Mucosa of gallbladder (tissue), 1 donor: ENCODE data around the gene MECP2. TPM values are rescaled to one million over a fixed set of nuclear protein-coding genes. Genes with fewer than 3 reads are reported as not detected.

Experiments
- DNase-seq: peaks from one replicate; pipeline ENCODE4 v3.0.0-alpha.2; 2020; ENCODE audit warnings: low spot score
- total RNA-seq: library from RNA; stranded (reverse); gene quantifications from one replicate; pipeline ENCODE4 v1.2.1, GENCODE V29; 2021
- donor health status: DM: no; HTN: no; CAD: no.

The MECP2 gene
- total RNA-seq, 1 donor from 2014 or later: 64.9 TPM

DNA sequence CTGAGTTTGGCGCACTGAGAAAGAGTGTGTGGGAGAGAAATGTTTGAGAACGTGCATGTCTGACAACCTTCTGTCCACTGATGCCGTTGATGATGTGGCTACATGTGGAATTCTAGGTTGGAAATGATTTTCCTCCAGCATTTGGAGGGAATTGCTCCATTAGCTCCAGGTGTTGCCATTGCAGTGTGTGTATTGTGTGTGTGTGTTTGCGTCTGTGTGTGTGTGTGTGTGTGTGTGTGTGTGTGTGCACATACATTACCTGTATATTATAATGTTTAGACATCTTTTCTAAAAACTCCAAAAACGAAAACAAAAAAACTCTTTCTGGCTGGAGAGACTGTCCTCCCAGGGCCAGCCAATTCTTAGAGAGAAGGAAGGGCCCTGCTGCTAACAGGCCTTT is 18.2 kb upstream of the MECP2 start:
- no peak for DNase-seq

DNA sequence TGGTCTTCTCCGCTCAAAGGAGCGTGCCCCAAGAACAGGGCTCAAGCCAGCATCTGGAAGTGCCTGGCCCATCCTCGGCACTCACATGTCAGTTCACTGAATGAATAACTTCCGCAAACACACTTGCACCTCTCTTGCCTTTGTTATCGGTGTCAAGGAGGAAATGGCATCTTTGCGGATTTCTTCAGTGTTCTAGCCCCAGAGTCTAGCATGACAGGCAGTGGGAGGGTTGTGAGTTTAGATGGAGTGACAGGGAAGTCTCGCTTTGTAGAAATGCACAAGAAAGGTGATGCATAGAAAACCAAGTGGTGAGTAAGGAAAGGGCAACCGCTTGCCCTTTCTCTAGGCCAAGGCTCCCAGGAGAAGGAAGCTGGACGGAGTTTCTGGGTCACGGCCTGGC is 17.6 kb upstream of the MECP2 start:
- no peak for DNase-seq

DNA sequence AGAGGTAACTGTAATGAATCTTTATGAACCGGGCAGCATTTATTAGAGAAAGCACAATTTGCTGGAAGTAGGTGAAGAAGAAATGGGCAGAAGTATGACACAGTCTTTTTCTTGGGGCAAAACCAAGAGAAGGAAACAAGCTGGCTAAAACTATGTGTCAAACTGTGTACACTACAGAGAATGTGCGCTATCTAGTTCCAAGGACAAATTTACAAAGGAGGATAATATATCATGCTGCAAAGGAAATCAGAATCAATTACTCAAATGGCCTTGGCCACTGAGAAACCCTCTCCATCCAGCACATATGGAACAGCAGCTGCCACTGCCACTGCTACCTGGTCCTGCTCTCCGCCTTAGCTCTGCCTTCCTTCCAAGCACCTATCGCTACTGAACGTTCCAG is 17.1 kb upstream of the MECP2 start:
- DNase-seq: no peak

DNA sequence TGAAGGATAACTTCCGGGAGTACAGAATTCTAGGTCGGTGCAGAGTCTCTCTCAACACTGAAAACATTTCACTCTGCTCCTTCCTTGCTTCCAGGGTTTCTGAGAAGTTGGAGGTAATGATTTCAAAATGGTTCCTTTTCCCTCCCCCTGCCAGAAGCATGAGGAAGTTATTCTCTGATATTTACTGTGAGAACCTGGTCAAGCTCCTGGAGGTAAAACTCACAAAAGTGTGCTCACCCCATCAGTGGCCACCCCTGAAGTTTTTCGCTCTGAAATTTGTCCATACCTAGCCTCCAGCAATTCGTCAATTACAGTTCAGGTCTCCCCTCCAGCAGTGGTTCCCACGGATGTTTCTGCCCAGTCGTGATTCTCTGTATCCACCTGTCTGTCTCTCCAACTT is 16.2 kb upstream of the MECP2 start:
- DNase-seq: no peak

DNA sequence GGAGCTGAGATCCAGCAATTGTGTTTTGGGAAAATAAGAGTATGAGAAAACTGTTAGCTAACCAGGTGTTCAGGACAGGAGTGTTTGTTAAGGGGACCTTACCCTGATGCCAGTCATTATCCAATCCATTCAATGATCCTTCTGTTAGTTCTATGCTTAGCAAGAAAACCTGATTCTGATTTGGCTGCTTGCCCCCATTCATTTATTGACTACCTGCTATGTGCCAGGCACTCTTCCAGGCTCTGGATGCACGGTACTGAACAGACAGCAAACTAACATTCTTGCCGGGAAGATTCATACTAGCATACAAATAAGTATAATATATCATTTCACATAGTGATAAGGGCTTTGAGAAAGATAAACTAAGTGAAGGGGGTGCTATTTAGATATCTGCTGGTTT is 1.0 kb upstream of the MECP2 start:
- DNase-seq: peak; percentile 28

DNA sequence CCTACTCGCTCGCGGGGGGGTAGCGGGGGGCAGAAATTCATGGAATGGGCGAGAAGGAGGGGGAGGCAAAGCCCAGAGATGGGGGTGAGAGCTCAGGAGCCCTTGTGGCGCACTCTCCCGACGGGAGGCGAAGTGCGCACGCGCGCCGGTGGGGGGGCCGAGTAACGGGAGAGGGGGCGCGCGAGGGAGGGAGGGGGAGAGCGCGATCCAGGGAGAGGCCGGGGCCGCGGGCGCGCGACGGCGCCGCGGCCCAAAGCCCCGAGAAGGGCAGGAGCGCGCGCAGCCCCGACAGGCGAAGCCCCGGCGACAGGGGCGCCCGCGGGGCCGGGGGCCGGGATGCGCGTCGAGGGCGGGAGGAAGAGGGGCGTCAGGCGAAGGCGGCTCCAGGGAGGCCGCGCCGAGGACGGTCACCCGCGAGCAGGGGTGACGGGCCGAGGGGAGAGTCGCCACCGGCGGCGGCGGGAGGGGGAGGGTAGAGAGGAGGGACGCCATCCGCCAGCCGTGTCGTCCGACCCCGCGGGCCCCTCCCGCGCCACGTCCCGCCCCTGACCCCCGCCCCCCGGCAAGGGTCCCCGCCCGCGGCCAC is 421 bp downstream of the MECP2 start:
- DNase-seq: peak; percentile 59

DNA sequence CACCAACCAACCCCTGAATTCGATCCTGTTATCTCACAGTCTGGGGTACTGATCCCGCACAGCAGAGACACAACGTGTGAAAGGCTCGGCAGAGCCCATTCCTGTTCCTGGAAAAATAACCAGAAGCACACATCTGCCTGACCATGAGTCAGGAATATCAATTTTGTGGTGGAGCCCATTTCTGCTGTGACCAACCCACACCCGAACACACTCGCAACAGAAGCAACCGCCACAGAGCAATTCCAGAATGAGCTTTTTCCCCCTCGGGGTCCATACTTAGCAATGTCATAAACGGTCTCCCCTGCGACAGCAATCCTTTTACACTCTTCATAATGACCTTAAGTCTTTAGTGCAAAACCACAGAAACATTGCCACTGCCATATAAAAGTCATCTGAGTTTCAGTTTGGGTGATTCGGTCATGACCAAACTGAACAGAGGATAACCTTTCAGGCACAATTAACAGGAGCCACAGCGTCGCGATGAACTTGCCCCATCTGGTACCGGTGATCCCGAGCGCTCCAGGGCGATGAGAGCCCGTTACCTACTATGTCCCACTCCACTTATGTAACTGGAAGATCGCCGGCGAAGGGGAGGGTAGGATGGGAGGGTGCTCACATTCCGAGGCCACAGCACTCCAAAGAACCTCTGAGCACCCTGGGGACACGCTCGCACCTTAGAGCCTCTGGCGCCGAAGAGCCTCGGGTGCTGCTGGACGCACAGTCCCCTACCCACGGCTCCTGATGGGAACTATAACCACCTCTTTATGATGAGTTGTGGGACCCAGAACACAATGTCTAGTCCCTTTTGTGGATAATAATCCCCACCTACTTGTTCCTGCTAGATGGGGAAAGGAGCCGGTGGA is 1.1 kb downstream of the MECP2 start:
- no peak for DNase-seq

DNA sequence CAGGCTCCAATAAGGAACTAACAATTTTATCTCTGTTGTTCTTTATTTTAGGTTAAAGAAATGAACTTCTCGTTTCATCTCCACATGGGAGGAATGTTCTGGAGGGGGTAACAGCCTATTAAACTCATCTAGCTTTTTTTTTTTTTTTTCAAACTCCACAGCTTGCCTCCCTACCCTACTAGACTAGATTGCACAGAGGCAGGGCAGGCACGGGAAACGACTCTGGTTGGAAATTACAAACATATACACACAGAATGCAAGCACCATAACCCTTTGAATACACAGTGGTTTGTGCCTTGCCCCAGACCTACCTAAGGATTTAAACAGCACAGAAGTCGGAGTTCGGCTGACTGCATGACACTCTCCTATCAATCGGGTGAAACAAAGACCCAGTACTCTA is 2.7 kb downstream of the MECP2 start:
- no peak for DNase-seq

DNA sequence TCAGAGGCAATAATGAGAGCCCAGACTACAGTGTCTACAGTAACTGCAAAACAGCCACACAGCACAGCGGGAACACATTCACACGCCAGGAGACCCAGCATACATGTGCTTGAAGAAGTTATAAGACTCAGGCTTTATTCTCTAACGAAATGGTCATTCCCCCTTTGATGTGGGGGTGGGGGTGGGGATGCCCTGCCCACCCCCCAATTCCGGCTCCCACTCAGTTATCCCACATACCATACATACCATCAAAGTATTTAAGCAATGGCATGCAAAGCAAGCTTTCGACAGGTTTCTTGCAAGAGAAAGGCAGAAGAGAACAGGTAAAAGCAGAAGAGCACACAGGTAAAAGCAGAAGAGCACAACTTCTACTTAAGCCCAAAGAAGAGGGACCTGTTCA is 3.6 kb downstream of the MECP2 start:
- DNase-seq: no peak

DNA sequence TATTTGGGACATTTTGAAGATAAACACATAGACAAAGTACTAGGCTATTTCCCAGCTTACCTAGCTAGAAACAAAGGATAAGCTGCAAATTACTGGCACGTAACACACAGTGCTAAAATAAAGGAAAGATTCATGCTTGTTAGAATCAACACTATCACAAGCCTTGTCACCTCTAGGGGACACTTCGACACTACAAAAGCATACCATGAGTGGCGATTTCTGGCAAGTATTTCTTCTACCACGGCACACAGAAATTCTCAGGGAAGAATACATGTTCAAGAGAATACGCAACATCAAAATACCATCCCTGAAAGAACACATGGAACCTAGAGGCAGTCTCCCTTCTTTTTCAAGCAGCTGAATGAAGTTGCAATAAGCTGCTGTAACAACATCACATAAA is 5.1 kb downstream of the MECP2 start:
- DNase-seq: no peak

DNA sequence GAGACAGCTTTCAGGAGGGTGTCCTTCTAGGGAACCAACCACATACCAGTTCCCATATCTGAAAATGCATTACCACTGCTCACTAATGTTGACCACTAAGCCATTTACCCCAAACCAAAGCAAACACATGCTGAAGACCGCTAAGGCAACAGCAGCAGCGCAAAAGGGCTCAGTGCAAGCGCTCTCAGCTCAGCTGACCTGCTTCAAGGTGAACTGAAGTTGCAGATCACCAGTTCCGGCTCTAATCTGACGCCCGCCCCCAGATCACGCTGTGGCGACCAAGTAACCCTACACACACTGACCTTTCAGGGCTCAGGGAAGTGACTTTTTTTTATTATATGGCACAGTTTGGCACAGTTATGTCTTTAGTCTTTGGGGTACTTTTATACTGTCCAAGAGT is 5.8 kb downstream of the MECP2 start:
- no peak for DNase-seq

DNA sequence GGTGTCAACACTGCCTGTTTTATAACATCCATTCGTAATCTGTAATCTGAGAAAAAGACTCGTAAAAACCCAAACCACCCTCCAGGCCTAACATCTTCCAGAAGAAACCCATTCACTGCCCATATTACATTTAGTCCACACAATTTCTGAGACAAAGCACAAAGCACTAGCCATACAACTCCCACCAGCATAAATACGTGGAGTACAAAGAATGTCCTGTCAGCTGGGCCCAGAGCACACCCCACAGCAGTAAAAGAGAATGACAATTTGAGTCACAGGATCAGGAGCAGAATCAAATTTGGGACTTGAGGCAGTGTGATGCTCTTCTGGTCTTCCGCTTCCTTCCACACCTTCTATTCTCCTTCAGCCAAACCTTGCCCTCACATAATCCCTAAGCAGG is 6.8 kb downstream of the MECP2 start:
- no peak for DNase-seq

DNA sequence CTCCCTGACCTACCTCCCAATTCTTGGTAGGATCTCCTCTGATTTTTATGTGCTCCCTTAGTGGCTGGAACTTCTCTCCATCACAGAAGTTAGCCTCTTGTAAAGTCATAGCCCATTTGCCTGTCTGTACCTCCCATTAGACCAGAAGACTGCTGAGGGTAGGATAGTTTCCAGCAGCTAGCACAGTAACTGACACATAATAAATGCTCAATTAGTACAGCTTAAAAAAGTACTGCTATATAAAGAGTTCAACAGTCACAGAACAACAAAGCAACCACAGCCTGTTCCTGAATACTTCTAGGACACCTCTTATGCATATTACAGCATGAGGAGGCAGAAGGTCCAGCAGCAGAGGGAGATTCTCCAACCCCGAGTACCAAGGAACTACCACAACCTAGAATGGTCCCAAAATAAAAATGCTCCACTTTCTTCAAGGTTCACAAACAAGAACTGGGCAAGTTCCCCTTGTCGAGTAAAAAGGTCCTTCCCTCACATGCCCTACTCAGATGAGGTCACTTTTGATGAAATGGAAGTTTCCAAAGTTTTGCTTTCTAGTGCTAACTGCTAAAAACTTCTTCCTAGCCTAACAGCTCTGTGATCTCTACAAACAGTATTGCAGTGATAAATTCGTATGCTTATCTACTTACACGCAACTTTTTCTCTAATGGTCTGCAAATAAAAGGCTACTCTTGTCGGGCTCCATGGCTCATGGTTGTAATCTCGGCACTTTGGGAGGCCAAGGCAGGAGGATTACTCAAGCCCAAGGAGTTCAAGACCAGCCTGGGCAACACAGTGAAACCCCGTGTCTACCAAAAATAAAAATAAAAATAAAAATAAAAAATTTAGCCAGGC is 12.8 kb downstream of the MECP2 start:
- no peak for DNase-seq

DNA sequence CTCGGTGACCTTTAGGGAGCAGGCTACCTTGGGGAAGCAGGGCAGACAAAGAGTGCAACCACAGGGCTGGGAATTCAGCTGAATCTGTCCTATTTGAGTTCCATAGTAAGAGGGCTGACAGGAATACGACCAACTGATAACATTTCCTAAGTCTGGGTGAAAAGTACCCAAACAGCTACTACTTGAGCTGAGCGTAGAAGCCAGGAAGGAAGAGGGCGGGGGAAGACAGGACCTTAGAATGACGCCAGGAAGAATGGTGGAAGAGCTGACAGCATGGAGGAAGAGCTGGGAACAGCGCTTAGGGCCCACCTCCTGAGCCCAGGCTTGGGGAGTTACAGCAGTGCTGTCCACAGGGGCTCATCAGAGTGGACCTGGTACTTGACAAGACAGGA is 14.4 kb downstream of the MECP2 start:
- no peak for DNase-seq

DNA sequence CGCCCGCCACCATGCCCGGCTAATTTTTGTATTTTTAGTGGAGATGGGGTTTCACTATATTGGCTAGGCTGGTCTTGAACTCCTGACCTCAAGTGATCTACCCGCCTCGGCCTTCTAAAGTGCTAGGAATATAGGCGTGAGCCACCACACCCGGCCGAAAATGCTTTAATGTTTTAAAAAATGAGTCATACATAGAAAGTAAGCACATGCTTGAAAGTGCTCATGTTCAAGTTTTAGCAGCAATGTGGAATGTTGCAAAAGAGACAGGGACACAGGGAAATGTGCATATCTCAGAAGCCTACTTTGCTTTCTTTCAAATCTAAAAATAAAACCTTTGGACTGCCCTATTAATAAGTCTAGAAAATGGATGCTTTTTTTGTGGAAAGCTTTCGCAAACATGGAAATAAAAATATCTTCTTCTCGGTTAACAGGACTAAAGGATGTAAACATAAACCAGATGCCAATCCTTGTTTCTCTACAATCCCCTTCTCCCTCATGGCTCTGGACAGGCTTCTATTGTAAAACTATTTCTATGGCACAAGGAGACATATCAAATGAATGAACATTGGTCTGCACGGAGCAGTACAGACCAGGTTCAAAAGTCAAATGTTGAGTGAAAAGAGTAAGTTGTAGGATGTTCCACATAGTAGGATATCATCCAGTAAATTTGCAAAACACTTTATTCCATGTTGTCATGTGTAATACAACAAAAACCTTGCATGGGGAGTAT is 15.0 kb downstream of the MECP2 start:
- DNase-seq: no peak

DNA sequence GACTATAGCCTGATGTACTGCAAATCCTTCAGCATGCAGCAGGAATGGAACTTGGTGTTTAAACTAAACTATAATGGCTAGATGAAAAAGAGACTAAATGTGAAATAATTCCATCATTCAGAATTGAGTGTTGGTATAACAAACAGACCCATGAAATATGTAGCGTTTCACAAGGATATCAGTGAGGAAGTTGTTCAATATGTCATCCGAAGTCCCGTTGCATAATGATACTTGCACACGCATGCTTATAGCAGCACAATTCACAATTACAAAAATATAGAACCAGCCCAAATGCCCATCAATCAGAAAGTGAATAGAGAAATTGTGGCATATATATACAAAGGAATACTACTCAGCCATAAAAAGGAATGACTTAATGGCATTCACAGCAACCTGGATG is 20.4 kb downstream of the MECP2 start:
- no peak for DNase-seq

DNA sequence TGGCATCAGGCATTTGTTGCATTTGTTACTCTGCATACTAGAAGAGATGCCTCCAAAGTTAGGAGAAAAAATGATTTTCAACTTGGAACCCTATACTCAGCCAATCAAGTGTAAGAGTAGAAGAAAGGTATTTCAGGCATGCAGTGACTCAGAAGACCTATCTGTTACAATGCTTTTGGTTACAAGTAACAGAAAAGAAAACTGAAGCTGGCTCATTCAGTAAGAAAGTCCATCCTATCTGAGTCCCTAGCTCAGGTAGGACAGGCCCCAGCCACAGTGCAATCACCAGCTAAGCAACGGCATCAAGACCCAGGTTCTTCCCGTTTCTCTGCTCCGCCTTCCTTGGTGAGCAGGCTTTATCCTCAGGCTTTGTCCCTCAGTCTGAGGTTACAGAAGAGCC is 23.3 kb downstream of the MECP2 start:
- DNase-seq: no peak

DNA sequence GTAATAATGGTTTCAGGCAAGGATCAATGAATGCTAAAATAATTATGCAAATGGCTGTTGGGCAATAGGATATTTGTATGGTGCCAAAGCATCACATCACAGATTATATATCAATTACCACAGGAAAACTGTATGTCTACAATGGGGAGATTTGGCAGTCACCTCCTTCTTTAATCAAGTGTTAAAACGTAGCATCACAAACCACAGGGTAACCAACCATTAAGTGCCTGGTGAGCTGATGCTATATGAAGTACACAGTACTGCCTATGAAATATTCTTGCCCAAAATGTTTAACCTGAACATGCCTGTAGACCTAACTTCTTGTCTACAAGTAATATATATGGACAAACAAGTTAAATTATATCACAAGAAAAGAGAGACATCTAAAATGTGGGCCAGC is 25.3 kb downstream of the MECP2 start:
- no peak for DNase-seq

DNA sequence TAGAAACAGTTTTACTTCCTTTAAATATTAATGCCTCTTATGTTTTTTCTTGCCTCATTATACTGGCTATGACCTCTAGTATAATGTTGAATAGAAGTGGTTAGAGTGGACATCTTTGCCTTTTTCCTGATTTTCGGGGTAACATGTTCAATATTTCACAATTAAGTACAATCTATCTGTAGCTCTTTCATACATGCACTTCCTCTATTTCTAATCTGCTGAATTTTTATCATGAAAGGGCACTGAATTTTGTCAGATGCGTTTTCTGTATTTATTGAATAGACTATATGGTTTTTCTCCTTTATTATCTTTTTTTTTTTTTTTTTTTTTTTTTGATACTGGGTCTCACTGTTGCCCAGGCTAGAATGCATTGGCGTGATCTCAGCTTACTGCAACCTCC is 29.0 kb downstream of the MECP2 start:
- no peak for DNase-seq

DNA sequence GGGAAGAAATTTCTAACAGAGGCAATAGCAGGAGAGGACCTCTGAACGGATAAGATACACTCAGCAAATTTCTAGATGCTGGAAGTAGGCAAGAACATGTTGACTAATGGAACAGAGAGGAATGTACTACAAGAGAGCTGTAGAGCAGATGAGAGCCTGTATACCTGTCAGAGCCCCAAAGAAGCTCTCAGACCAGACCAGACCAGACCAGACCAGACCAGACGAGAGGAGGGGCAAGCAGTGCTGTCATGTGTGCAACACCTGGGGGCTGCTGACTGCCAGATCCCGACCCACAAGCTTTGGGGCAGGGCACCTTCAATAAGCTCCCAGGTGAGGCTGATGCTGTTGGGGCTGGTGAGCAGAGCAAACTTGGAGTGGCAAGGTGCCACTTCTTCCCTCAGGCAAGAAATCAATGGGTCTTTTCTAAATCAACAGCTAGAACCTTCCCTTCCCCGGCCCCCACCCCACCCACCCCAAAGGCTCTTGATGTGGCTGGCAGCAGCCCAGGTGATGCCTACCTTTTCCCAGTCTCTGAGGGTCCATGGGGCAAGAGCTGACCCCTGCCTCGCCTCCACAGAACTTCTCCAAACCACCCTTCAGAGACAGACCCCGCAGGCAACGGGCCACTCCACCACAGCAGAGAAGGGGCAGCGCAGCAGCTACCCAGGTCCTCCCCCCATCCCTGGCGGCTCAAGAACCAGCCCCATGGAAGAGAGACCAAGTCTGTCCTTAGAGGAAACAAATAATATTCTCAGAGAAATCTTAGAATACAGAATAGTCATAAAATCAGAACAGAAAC is 32.7 kb downstream of the MECP2 start:
- no peak for DNase-seq

DNA sequence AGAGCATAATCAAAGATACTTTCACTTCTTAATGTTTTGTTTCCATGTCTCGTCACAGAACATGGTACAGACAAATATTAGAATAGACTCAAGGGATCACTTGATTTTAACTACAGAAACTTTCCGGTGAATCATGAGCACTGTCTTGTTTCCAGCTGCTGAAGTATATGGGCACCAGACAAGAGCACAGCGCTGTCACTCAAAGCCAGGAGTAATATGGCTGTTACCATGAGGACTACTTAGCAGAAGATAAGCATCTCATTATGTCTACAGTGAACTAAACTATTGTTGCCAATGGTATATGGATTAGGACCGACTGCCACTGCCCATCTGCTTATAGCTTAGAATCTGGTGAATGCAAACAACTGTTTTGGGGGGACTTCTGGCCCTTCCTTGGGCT is 34.3 kb downstream of the MECP2 start:
- no peak for DNase-seq
